ENCODE results near the gene TNRC6A.
A peak's percentile ranks its signal among the peaks of the same experiment; 100 is the strongest.

The TNRC6A gene

GRCh38 chr16:24753000-24753399 is 23.5 kb downstream of the TNRC6A start:
- H3K4me3 ChIP-seq (ENCODE audit: low read depth, low read length) = no peak overlapping the region
- no peak for DNase-seq (ENCODE audit: low read depth)

- no peak for DNase-seq (ENCODE audit: low read depth)
- no peak overlapping the region for H3K4me3 ChIP-seq (ENCODE audit: low read depth, low read length)
These were observed 24.0 kb downstream of the TNRC6A start for GRCh38 chr16:24753437-24753836.

GRCh38 chr16:24754543-24754942 is 25.1 kb downstream of the TNRC6A start:
- no peak overlapping the region for H3K4me3 ChIP-seq (ENCODE audit: low read depth, low read length)
- no peak for DNase-seq (ENCODE audit: low read depth)

- no peak overlapping the region for H3K4me3 ChIP-seq (ENCODE audit: low read depth, low read length)
- DNase-seq (ENCODE audit: low read depth) = no peak
These were observed 25.9 kb downstream of the TNRC6A start for GRCh38 chr16:24755201-24755874.

GRCh38 chr16:24758373-24758772 is 28.9 kb downstream of the TNRC6A start:
- no peak for DNase-seq (ENCODE audit: low read depth)
- H3K4me3 ChIP-seq (ENCODE audit: low read depth, low read length) = no peak overlapping the region

GRCh38 chr16:24759006-24759405 is 29.6 kb downstream of the TNRC6A start:
- H3K4me3 ChIP-seq (ENCODE audit: low read depth, low read length) = no peak overlapping the region
- DNase-seq (ENCODE audit: low read depth) = no peak

- no peak overlapping the region for H3K4me3 ChIP-seq (ENCODE audit: low read depth, low read length)
- no peak for DNase-seq (ENCODE audit: low read depth)
These were observed 32.1 kb downstream of the TNRC6A start for GRCh38 chr16:24761526-24761925.

- no peak for DNase-seq (ENCODE audit: low read depth)
- H3K4me3 ChIP-seq (ENCODE audit: low read depth, low read length) = no peak overlapping the region
These were observed 35.5 kb downstream of the TNRC6A start for GRCh38 chr16:24764916-24765315.

GRCh38 chr16:24766057-24766456 is 36.6 kb downstream of the TNRC6A start:
- DNase-seq (ENCODE audit: low read depth) = no peak
- H3K4me3 ChIP-seq (ENCODE audit: low read depth, low read length) = no peak overlapping the region

GRCh38 chr16:24769806-24770205 is 40.4 kb downstream of the TNRC6A start:
- no peak overlapping the region for H3K4me3 ChIP-seq (ENCODE audit: low read depth, low read length)
- DNase-seq (ENCODE audit: low read depth) = peak; percentile 25

- peak; percentile 9 for DNase-seq (ENCODE audit: low read depth)
- H3K4me3 ChIP-seq (ENCODE audit: low read depth, low read length) = no peak overlapping the region
These were observed 41.8 kb downstream of the TNRC6A start for GRCh38 chr16:24771132-24771778.

- no peak for DNase-seq (ENCODE audit: low read depth)
- no peak overlapping the region for H3K4me3 ChIP-seq (ENCODE audit: low read depth, low read length)
These were observed 42.3 kb downstream of the TNRC6A start for GRCh38 chr16:24771779-24772157.

GRCh38 chr16:24773771-24774427 is 44.4 kb downstream of the TNRC6A start:
- no peak for DNase-seq (ENCODE audit: low read depth)

GRCh38 chr16:24774510-24774909 is 45.1 kb downstream of the TNRC6A start:
- no peak for DNase-seq (ENCODE audit: low read depth)
- no peak overlapping the region for H3K4me3 ChIP-seq (ENCODE audit: low read depth, low read length)

More at GRCh38 chr16:24773771-24774427, 44.4 kb downstream of the TNRC6A start:
- no peak overlapping the region for H3K4me3 ChIP-seq (ENCODE audit: low read depth, low read length)

- DNase-seq (ENCODE audit: low read depth) = peak; percentile 20
- no peak overlapping the region for H3K4me3 ChIP-seq (ENCODE audit: low read depth, low read length)
These were observed 46.0 kb downstream of the TNRC6A start for GRCh38 chr16:24775455-24775854.

- no peak overlapping the region for H3K4me3 ChIP-seq (ENCODE audit: low read depth, low read length)
- peak; percentile 82 for DNase-seq (ENCODE audit: low read depth)
These were observed 47.2 kb downstream of the TNRC6A start for GRCh38 chr16:24776501-24777220.

GRCh38 chr16:24778671-24779070 is 49.2 kb downstream of the TNRC6A start:
- no peak overlapping the region for H3K4me3 ChIP-seq (ENCODE audit: low read depth, low read length)
- no peak for DNase-seq (ENCODE audit: low read depth)

GRCh38 chr16:24781256-24781655 is 51.8 kb downstream of the TNRC6A start:
- DNase-seq (ENCODE audit: low read depth) = no peak
- no peak overlapping the region for H3K4me3 ChIP-seq (ENCODE audit: low read depth, low read length)

- no peak for DNase-seq (ENCODE audit: low read depth)
- no peak overlapping the region for H3K4me3 ChIP-seq (ENCODE audit: low read depth, low read length)
These were observed 54.7 kb downstream of the TNRC6A start for GRCh38 chr16:24784121-24784520.

- H3K4me3 ChIP-seq (ENCODE audit: low read depth, low read length) = no peak overlapping the region
- no peak for DNase-seq (ENCODE audit: low read depth)
These were observed 60.4 kb downstream of the TNRC6A start for GRCh38 chr16:24789881-24790280.
